H9 (cell line): ENCODE data around the gene ZNF57. TPM values are rescaled to one million over a fixed set of nuclear protein-coding genes. Genes with fewer than 3 reads are reported as not detected.

ENCODE experiments used
- DNase-seq: peaks from one replicate; pipeline ENCODE4 v3.0.0-alpha.2; 2017
- H2AFZ ChIP-seq: one replicate; pipeline ENCODE4 v1.6.1; 2013; ENCODE audit warnings: mild to moderate bottlenecking, low read length, control low read depth, moderate library complexity
- H2AK5ac ChIP-seq: 2 replicates; pipeline ENCODE4 v1.6.1; 2013; ENCODE audit warnings: low read length, control low read depth, mixed read lengths; ENCODE audit not compliant: insufficient read length
- H2BK120ac ChIP-seq: one replicate; pipeline ENCODE4 v1.6.1; 2013; ENCODE audit warnings: low read depth, mild to moderate bottlenecking, low read length, control low read depth, inconsistent platforms; ENCODE audit not compliant: poor library complexity, severe bottlenecking
- H2BK12ac ChIP-seq: 2 replicates; pipeline ENCODE4 v1.6.1; 2013; ENCODE audit warnings: low read length, control low read depth, mixed read lengths, low read depth; ENCODE audit not compliant: insufficient read length
- H2BK15ac ChIP-seq: 2 replicates; pipeline ENCODE4 v1.6.1; 2013; ENCODE audit warnings: low read depth, low read length, control low read depth
- H2BK20ac ChIP-seq: one replicate; pipeline ENCODE4 v1.6.1; 2013; ENCODE audit warnings: low read depth, mild to moderate bottlenecking, low read length, control low read depth, inconsistent platforms; ENCODE audit not compliant: poor library complexity, severe bottlenecking
- H2BK5ac ChIP-seq: 2 replicates; pipeline ENCODE4 v1.6.1; 2013; ENCODE audit warnings: low read length, control low read depth, mixed read lengths; ENCODE audit not compliant: insufficient read length
- H3K14ac ChIP-seq: 2 replicates; pipeline ENCODE4 v1.6.1; 2013; ENCODE audit warnings: low read length, control low read depth; ENCODE audit not compliant: insufficient read depth
- H3K18ac ChIP-seq: 2 replicates; pipeline ENCODE4 v1.6.1; 2013; ENCODE audit warnings: low read depth, mild to moderate bottlenecking, mixed read lengths, low read length, control low read depth; ENCODE audit not compliant: insufficient read length
- H3K23ac ChIP-seq: 2 replicates; pipeline ENCODE4 v1.6.1; 2013; ENCODE audit warnings: low read length, control low read depth, mixed read lengths, low read depth; ENCODE audit not compliant: insufficient read length
- H3K23me2 ChIP-seq: 2 replicates; pipeline ENCODE4 v1.6.1; 2013; ENCODE audit warnings: low read depth, mild to moderate bottlenecking, mixed read lengths, low read length, control low read depth; ENCODE audit not compliant: insufficient read length, poor library complexity, severe bottlenecking
- H3K27ac ChIP-seq: 2 replicates; pipeline ENCODE4 v1.5.1; 2013; ENCODE audit warnings: low read length, control low read depth, mixed read lengths, low read depth; ENCODE audit not compliant: insufficient read length
- H3K27me3 ChIP-seq: 2 replicates; pipeline ENCODE4 v1.6.1; 2013; ENCODE audit warnings: low read length, control low read depth, inconsistent platforms; ENCODE audit not compliant: insufficient read depth
- H3K4ac ChIP-seq: 2 replicates; pipeline ENCODE4 v1.6.1; 2013; ENCODE audit warnings: low read depth, mild to moderate bottlenecking, control low read depth, inconsistent platforms, low read length, moderate library complexity
- H3K4me1 ChIP-seq: 2 replicates; pipeline ENCODE4 v1.6.1; 2013; ENCODE audit warnings: low read length, control low read depth, inconsistent platforms; ENCODE audit not compliant: insufficient read depth
- H3K4me2 ChIP-seq: 2 replicates; pipeline ENCODE4 v1.6.1; 2013; ENCODE audit warnings: low read length, control low read depth, mixed read lengths; ENCODE audit not compliant: insufficient read length, insufficient read depth
- H3K56ac ChIP-seq: 2 replicates; pipeline ENCODE4 v1.6.1; 2013; ENCODE audit warnings: low read depth, mild to moderate bottlenecking, mixed read lengths, low read length, control low read depth; ENCODE audit not compliant: insufficient read length
- H3K79me1 ChIP-seq: 2 replicates; pipeline ENCODE4 v1.6.1; 2013; ENCODE audit warnings: low read depth, mild to moderate bottlenecking, moderate library complexity, low read length, control low read depth, inconsistent platforms; ENCODE audit not compliant: insufficient read depth, poor library complexity, severe bottlenecking
- H3K79me2 ChIP-seq: 2 replicates; pipeline ENCODE4 v1.6.1; 2013; ENCODE audit warnings: low read length, control low read depth, inconsistent platforms; ENCODE audit not compliant: insufficient read depth
- H3K9ac ChIP-seq: 2 replicates; pipeline ENCODE4 v1.6.1; 2013; ENCODE audit warnings: low read length, control low read depth, mixed read lengths; ENCODE audit not compliant: insufficient read length; ENCODE audit errors: extremely low read depth
- H3K9me3 ChIP-seq: one replicate; pipeline ENCODE4 v1.6.1; 2013; ENCODE audit warnings: low read depth, low read length, inconsistent platforms; ENCODE audit not compliant: control insufficient read depth
- H3T11ph ChIP-seq: one replicate; pipeline ENCODE4 v1.6.1; 2013; ENCODE audit warnings: mild to moderate bottlenecking, low read length, control low read depth, inconsistent platforms
- H4K20me1 ChIP-seq: one replicate; pipeline ENCODE4 v1.6.1; 2013; ENCODE audit not compliant: control insufficient read depth, insufficient read length, insufficient read depth
- H4K5ac ChIP-seq: 2 replicates; pipeline ENCODE4 v1.6.1; 2013; ENCODE audit warnings: low read depth, mild to moderate bottlenecking, mixed read lengths, low read length, control low read depth; ENCODE audit not compliant: insufficient read length
- H4K8ac ChIP-seq: replicated peaks from 2 replicates; pipeline ENCODE4 v1.6.1; 2013; ENCODE audit warnings: low read length, control low read depth, mixed read lengths, low read depth; ENCODE audit not compliant: insufficient read length
- H4K91ac ChIP-seq: 2 replicates; pipeline ENCODE4 v1.6.1; 2013; ENCODE audit warnings: low read depth, mild to moderate bottlenecking, moderate library complexity, mixed read lengths, low read length, control low read depth; ENCODE audit not compliant: insufficient read length
- H3K27ac Mint-ChIP-seq, 3 experiments: 2 replicates in 2 of 3; 3 replicates in 1 of 3; pipeline ENCODE4 v1.8.0; 2020 to 2021; ENCODE audit warnings: mixed read lengths in 3 of 3, mild to moderate bottlenecking in 1 of 3, moderate library complexity in 1 of 3
- H3K27me3 Mint-ChIP-seq: 2 replicates; pipeline ENCODE4 v1.8.0; 2021; ENCODE audit warnings: low read depth, mild to moderate bottlenecking, moderate library complexity, mixed read lengths
- H3K36me3 Mint-ChIP-seq, 3 experiments: 2 replicates in 2 of 3; 3 replicates in 1 of 3; pipeline ENCODE4 v1.8.0; 2020 to 2021; ENCODE audit warnings: low read depth in 3 of 3, mixed read lengths in 3 of 3; ENCODE audit not compliant: insufficient read depth in 1 of 3
- H3K4me1 Mint-ChIP-seq, 2 experiments: 2 replicates each; pipeline ENCODE4 v1.8.0; 2020; ENCODE audit warnings: mixed read lengths in 2 of 2
- H3K4me3 Mint-ChIP-seq, 2 experiments: 2 replicates in 1 of 2; 3 replicates in 1 of 2; pipeline ENCODE4 v1.8.0; 2020 to 2021; ENCODE audit warnings: mild to moderate bottlenecking in 2 of 2, mixed read lengths in 2 of 2, moderate library complexity in 1 of 2
- H3K9me3 Mint-ChIP-seq, 2 experiments: 2 replicates in 1 of 2; 3 replicates in 1 of 2; pipeline ENCODE4 v1.8.0; 2020; ENCODE audit warnings: mild to moderate bottlenecking in 2 of 2, mixed read lengths in 2 of 2, moderate library complexity in 1 of 2
- CTCF ChIP-seq: fragments of 200-600 bp; sonication (generic); conservative IDR thresholded peaks from 3 replicates; pipeline ENCODE4 v1.8.0; 2021; ENCODE audit warnings: antibody characterized with exemption, mild to moderate bottlenecking
- WGBS: extraction: QIAGEN DNeasy Blood & Tissue Kit; methylation state at CpG from one replicate; pipeline ENCODE4 v1.1.7; 2013; ENCODE audit warnings: missing lambda C conversion rate, low lambda C conversion rate, mixed read lengths; ENCODE audit not compliant: insufficient read length; ENCODE audit errors: extremely low coverage; 5-methylcytosine and 5-hydroxymethylcytosine counted together
- total RNA-seq: library from RNA; stranded (reverse); gene quantifications from 2 replicates; pipeline ENCODE4 v1.2.1, GENCODE V29; 2021

Gene ZNF57
- total RNA-seq, 1 experiment from 2014 or later, result 7.8 TPM

GRCh38 chr19:2964874-2965273 is 64.1 kb downstream of the ZNF57 start:
- Histone ChIP-seq H4K91ac (no peak overlapping the region), H3K9me3 (no peaks in the 10 kb centered on the region), H3K4me1 (no peaks in the 10 kb centered on the region), H3K27me3 (no peaks in the 10 kb centered on the region), H3K14ac (no peak overlapping the region), H4K8ac (no peak overlapping the region), H3K4me2 (no peak overlapping the region), H2BK120ac (no peak overlapping the region), H3T11ph (no peak overlapping the region), H3K27ac (no peak overlapping the region), H3K23me2 (no peaks in the 10 kb centered on the region), H2BK20ac (no peak overlapping the region), H3K9ac (no peak overlapping the region), H3K23ac (no peak overlapping the region), H2BK15ac (no peak overlapping the region), H2BK5ac (no peak overlapping the region), H3K18ac (no peak overlapping the region), H3K56ac (no peak overlapping the region), H4K20me1 (no peaks in the 10 kb centered on the region), H2AFZ (no peak overlapping the region), H3K79me1 (no peaks in the 10 kb centered on the region), H2AK5ac (no peak overlapping the region), H3K79me2 (no peaks in the 10 kb centered on the region), H4K5ac (no peak overlapping the region), H3K4ac (no peak overlapping the region), H2BK12ac (no peak overlapping the region)
- no peak overlapping the region for H3K27ac Mint-ChIP-seq
- H3K27me3 Mint-ChIP-seq, result peaks cover 4% of the 10 kb centered on the region
- no CpG with 5 or more reads among the region's 5 CpGs for WGBS
- H3K4me3 Mint-ChIP-seq, result no peak overlapping the region
- no peak for DNase-seq
- peaks cover 2% of the 10 kb centered on the region in 2 experiments; a peak in 3 of 4 replicates for H3K4me1 Mint-ChIP-seq
- no peaks in the 10 kb centered on the region for H3K36me3 Mint-ChIP-seq
- H3K9me3 Mint-ChIP-seq, result peaks cover 1 to 2% of the 10 kb centered on the region in 2 experiments; a peak in 3 of 5 replicates
- TF ChIP-seq CTCF, result no peak
